ENCODE measurements around the gene ATP1A4.

The ATP1A4 gene

GRCh38 chr1:160228431-160228830 lies 77.0 kb downstream of the ATP1A4 start:
- DNase-seq (ENCODE audit: low spot score): no peak

GRCh38 chr1:160232911-160233310 lies 81.5 kb downstream of the ATP1A4 start:
- no peak for DNase-seq (ENCODE audit: low spot score)

All from hematopoietic multipotent progenitor cell treated with erythropoietin and hydrocortisone succinate and interleukin-3 and kit ligand, for 15 days (in vitro differentiated cells).